ENCODE data around the gene STARD8. TPM values are rescaled to one million over a fixed set of nuclear protein-coding genes. Genes with fewer than 3 reads are reported as not detected.

The STARD8 gene
- total and polyA plus RNA-seq, 2 donors (not counting 3 experiments of a cell fraction or from before 2014, with no cell fraction given) = 6.8 to 14.8 TPM

- Histone ChIP-seq H3K4me1 (ENCODE audit: control insufficient read depth, extremely low read depth, insufficient read depth, low read length) (no peaks in the 10 kb centered on the region), H3K27me3 (ENCODE audit: control insufficient read depth in 2 of 2, insufficient read depth in 2 of 2, low read length in 2 of 2) (no peaks in the 10 kb centered on the region), H4K20me1 (replicated peaks; ENCODE audit: control insufficient read depth, extremely low read depth, insufficient read depth, low read length) (no peaks in the 10 kb centered on the region), H3K27ac (ENCODE audit: insufficient read depth, low read depth, low read length) (no peak overlapping the region), H3K9ac (replicated peaks; ENCODE audit: extremely low read depth, insufficient read depth, low read length) (no peak overlapping the region), H3K36me3 (ENCODE audit: control insufficient read depth in 2 of 2, extremely low read depth in 1 of 2, insufficient read depth in 2 of 2, low read length in 2 of 2) (no peaks in the 10 kb centered on the region), H3K79me2 (ENCODE audit: control insufficient read depth, insufficient read depth, low read length) (no peaks in the 10 kb centered on the region), H3K4me3 (replicated peaks in 1 of 3; ENCODE audit: insufficient read depth in 1 of 3, low read depth in 1 of 3, low read length in 3 of 3) (no peak overlapping the region), H3K9me3 (replicated peaks; ENCODE audit: control insufficient read depth, insufficient read depth, low read length) (no peaks in the 10 kb centered on the region), H2AFZ (ENCODE audit: low read depth, low read length) (no peak overlapping the region), H3K4me2 (ENCODE audit: insufficient read depth, low read length) (no peak overlapping the region), H3K9me1 (replicated peaks; ENCODE audit: control insufficient read depth, extremely low read depth, insufficient read depth, low read length) (no peaks in the 10 kb centered on the region)
- no TSS peak for BruUV-seq (replicated peaks)
- no peak for TF ChIP-seq POLR2A (IDR thresholded peaks at IDR 0.05; ENCODE audit: low read depth, low read length)
- no peak for TF ChIP-seq CTCF (IDR thresholded peaks at IDR 0.05; ENCODE audit: extremely low read depth in 1 of 2, insufficient read depth in 1 of 2, low read depth in 1 of 2, low read length in 2 of 2)
- no peak for TF ChIP-seq JUN (IDR thresholded peaks at IDR 0.05; ENCODE audit: borderline replicate concordance, insufficient read depth, insufficient read length, low read depth)
- TF ChIP-seq GATA2 (IDR thresholded peaks at IDR 0.05; ENCODE audit: insufficient read depth, insufficient read length, low read depth, low read length) = no peak
- no peak for TF ChIP-seq POLR2AphosphoS5 (IDR thresholded peaks at IDR 0.05; ENCODE audit: insufficient read depth, low read depth, low read length)
- TF ChIP-seq MAX (IDR thresholded peaks at IDR 0.05; ENCODE audit: insufficient read depth, insufficient read length) = no peak
- TF ChIP-seq MYC (IDR thresholded peaks at IDR 0.05; ENCODE audit: low read depth, low read length) = no peak
- no peak for TF ChIP-seq FOS (IDR thresholded peaks at IDR 0.05; ENCODE audit: borderline replicate concordance, insufficient read depth, low read length)
- no peak for TF ChIP-seq EZH2 (IDR thresholded peaks at IDR 0.05; ENCODE audit: borderline replicate concordance, low read depth, low read length, severe bottlenecking)
- POLR2A ChIA-PET = no interaction called here
- intact Hi-C loops (cut with micrococcal nuclease) (no loop called here), dilution Hi-C loops (cut with MboI; ENCODE audit: extremely low pct_ligation_motif_present, low sequenced_read_pairs) (no loop called here)
- CTCF ChIA-PET = interaction anchor here (2.2 kb wide), 1 partner anchor 11 kb away, joined by 8 read pairs; no protein-coding TSS in a partner anchor
- DNase-seq (ENCODE audit: low read depth, low spot score) (no peak), FAIRE-seq (no peak)
Measured at GRCh38 chrX:68743754-68744153, 96.3 kb downstream of the STARD8 start.
